Activated CD8-positive, alpha-beta memory T cell treated with anti-CD3 and anti-CD28 coated beads, Interleukin-2, amount 50 U/mL, for 1 hour (primary cell): ENCODE measurements around the gene BRIP1.
"Not testable (repeated sequence)": the region's sequence is repeated elsewhere in the genome, so short reads cannot be mapped to it uniquely, and the experiment has no call there.

Source experiments
- DNase-seq: peaks from one replicate; pipeline ENCODE4 v3.0.0-alpha.2; 2020; ENCODE audit errors: extremely low read depth

Gene BRIP1

DNA sequence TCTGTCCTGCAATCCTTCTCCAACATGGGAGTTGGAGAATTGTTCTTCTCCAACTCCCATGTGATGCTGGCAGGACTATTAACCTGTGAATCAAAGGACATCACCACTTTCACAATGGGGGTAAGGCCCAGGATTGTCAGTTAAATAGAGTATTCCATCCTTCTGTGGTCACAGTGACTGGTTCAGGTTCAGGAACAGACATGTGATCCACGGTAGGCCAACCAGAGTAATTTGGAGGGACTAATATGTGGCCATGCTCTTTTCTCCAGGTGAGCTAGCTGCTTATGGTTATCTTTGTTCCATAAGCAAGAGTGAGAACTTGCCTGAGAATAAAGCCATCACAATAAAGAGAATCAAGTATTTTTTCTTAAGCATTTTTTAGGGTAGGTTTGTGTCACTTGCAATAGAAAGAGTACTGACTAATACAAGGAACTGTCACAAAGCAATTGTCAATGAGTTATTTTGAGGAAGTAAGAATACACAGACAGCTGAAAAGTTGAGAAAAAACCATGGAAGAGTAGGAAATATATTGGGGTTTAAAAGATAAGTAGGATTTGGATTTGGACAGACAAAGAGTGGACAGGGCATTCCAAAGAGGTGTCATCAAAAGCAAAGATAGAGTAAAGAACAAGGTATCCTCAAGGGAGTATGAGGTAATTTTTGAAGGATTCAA lies 63.4 kb downstream of the BRIP1 start:
- no peak for DNase-seq

DNA sequence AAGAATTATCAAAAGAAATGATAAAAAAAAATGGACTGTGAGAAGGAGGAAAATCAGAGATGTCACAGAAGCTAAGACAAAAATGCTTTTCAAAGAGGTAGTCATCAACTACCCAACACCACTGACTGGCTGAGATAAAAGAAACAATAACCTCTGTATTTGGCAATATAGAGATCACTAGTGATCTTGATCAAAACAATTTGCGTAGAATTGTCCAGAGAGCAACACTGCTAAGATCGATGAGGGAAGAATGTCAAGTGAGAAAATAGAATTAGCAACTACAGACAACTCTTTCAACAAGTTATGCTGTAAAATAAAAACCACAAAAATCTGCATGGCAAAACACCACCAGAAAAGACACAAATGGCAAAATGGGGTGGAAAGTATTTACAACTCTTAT lies 66.0 kb downstream of the BRIP1 start:
- DNase-seq = no peak

DNA sequence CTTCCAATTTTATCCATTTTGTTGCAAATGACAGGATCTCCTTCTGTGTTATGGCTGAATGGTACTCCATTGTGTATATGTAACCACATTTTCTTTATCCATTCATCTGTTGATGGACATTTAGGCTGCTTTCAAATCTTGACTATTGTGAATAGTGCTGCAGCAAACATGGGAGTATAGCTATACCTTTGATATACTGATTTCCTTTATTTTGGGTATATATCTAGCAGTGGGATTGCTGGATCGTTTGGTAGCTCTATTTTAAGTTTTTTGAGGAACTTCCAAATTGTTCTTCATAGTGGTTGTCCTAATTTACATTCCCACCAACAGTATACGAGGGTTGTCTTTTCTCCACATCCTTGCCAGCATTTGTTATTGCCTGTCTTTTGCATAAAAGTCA lies 67.8 kb downstream of the BRIP1 start:
- no peak for DNase-seq

DNA sequence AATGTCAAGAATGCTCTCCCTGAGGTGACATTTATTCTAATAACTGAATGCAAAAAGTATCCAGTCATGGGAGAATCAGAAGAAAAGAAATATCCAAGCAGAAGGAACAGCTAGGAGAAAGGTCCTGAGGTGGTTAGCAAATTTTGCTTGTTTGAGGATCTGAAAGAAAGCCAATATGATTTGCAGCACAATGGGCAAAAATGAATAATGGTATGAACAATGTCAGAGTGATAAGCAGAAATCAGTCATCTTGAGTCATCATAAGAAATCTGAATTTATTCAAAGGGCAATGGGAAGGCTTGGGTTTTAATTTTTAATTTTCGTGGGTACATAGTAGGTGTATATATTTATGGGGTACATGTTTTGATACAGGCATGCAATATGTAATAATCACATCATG lies 68.5 kb downstream of the BRIP1 start:
- no peak for DNase-seq

DNA sequence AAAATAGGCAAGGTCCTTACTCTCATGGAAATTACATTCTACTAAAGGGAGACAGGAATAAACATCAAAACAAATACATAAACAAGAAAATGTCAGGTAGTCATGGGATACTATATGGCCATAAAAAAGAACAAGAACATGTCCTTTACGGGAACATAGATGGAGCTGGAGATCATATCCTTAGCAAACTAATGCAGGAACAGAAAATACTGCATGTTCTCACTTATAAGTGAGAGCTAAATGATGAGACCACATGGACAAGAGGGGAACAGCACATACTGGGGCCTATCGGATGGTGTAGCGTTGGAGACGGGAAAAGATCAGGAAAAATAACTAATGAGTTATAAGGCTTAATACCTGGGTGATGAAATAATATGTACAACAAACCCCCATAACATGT lies 69.1 kb downstream of the BRIP1 start:
- DNase-seq = no peak

DNA sequence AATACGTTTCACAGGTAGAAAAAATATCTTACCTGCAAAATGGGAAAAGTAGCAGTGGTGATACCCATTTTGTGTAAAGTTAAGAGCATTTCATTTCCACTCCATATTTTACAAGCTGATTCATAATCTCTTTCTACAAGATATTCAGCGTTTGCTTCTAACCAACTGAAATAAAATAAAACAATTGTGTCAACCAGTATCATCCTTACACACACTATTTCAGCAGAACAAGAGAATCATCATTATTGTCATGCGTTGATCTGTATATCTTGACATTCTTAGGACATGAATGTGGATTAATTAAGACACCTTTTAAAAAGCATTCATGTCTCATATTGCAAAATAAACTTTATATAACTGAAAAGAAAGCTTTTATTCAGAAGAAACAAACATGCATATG lies 69.8 kb downstream of the BRIP1 start:
- no peak for DNase-seq

DNA sequence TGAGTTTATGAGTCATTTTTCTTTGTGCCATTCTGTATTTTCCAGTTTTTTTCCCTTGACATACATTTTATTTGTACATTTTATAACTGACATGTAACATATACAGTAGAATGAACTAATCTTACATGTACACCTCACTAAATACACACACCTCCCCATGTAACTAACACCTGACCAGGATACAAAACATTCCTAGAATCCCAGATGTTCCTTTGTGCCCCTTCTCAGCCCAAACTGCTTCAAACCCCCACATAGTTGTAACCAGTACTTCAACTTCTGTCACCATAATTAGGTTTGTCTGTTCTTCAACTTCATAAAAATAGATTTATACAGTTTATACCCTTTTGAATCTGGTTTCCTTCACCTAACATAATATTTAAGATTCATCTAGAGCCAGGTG lies 73.5 kb downstream of the BRIP1 start:
- DNase-seq = no peak

DNA sequence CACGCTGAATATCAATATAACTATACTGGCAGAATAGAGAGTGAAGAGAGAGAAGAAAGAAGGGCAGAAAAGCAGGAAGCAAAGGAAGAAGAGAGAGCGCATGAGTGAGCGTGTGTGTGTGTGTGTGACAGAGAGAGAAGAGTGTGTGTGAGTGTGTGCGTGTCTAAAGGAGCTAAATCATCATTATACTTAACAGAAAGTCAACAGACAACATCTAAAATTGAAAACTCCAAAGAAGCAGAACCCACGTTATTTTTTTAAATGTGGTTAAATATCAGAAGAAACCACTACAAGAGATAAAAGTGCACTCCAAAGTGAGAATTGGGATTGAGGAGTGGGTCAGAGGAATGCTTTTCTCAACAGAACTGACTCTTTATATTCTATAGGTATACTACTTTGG lies 77.2 kb downstream of the BRIP1 start:
- no peak for DNase-seq

DNA sequence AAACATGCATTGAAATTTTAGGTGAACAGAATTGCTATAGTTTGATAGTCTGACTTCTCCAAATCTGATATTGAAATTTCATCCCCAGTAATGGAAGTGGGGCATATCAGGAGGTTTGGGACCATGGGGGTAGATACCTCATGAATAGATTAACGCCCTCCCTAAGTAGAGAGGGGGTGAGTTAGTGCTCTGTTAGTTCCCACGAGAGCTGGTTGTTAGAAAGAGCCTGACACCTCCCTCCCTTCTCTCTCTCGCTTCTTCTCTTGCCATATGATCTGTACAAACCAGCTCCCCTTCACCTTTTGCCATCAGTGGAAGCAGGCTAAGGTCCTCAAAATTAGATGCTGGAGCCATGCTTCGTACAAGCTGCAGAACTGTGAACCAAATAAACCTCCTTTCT lies 78.8 kb downstream of the BRIP1 start:
- DNase-seq = no peak

DNA sequence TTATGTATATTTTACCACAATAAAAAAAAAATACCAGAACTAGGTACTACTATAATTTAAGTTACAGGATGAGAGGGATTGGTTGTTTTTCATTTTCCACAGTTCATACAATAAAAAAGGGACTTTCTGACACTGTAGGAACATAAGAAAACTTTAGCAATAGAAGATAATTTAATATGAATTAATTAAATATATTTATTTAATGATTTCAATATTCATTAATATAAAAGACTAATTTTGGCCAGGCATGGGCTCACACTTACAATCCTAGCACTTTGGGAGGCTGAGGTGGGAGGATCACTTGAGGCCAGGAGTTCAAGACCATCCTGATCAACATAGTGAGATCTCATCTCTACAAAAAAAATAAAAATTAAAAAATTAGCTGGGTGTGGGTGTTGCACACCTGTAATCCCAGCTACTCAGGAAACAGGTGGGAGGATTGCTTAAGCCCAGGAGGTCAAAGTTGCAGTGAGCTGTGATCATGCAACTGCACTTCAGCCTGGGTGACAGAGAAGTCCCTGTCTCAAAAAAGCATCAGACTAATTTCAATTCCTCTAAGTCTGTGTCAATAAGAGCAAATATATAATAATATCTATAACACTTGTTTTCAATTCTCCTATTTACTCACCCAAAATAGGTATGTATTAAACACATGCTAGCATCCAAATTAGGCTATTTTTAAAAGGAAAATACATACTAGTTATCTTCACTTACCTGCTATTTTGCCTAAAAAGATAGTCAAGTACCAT lies 79.6 kb downstream of the BRIP1 start:
- DNase-seq = no peak

DNA sequence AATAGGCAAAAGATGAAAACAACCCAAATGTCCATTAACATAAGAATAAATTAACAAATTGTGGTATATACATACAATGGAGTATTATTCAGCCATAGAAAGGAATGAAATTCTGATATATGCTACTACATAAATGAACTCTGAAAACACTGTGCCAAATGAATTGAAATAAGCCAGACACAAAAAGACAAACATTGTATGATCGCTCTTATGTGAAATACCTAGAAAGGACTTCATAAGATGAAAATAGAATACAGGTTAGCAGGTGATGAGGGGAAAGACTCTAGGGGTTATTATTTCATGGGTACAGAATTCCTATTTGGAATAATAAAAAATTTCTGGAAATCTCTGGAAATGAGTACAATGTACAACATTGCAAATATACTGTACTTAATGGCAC lies 80.2 kb downstream of the BRIP1 start:
- DNase-seq = no peak

DNA sequence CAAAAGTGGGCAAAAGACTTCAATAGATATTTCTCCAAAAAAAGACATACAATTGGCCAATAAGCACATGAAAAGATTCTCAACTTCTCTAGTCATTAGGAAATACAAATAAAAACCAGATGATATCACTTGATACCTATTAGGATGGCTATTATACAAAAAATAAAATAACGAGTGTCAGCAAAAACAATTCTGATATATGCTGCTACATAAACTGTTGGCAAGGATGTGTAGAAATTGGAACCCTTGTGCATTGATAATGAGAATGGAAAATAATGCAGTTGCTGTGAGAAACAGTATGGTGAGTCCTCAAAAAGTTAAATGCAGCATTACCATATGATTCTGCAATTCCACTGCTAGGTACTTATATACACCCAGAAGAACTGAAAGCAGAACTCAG lies 80.6 kb downstream of the BRIP1 start:
- DNase-seq = no peak

DNA sequence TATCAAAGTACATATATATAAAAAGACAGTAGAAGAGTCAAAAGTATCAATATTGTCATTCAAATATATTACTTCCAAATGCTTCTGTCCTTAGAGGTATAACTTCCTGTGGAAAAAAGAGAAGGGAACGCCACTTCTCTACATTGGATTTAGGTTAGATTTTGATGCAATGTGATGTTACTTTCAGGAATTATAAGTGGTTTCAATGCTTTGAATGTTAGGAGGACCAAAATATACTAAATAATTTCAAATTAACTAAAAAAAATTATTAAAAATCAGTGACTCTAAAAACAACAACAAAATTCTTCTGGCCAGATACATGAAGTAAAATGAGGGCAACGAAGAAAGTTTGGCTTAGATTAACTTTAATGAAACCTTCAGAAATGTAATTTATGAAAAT lies 88.0 kb downstream of the BRIP1 start:
- no peak for DNase-seq

DNA sequence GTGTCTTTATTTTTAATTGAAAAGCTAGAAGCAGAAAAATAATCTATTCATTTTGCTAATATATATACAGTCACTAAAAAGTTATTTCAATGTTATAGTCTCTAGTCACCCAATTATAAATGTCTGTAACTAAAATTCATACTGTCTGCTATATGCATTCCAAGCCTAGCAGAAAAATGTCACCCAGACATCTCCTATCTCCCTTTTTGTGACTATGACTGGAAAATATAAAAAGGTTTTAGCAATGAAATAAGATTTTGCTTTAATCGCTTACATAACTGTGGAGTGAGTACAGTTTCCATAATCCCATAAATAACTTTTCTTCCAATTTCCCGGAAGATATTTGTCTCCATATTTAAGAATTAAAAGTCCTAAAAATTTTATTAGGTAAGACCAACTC lies 88.6 kb downstream of the BRIP1 start:
- no peak for DNase-seq

DNA sequence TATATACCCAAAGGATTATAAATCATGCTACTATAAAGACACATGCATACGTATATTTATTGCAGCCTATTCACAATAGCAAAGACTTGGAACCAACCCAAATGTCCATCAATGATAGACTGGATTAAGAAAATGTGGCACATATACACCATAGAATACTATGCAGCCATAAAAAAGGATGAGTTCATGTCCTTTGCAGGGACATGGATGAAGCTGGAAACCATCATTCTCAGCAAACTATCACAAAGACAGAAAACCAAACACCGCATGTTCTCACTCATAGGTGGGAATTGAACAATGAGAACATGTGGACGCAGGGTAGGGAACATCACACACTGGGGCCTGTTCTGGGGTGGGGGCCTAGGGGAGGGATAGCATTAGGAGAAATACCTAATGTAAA lies 89.2 kb downstream of the BRIP1 start:
- DNase-seq = not testable (repeated sequence)

DNA sequence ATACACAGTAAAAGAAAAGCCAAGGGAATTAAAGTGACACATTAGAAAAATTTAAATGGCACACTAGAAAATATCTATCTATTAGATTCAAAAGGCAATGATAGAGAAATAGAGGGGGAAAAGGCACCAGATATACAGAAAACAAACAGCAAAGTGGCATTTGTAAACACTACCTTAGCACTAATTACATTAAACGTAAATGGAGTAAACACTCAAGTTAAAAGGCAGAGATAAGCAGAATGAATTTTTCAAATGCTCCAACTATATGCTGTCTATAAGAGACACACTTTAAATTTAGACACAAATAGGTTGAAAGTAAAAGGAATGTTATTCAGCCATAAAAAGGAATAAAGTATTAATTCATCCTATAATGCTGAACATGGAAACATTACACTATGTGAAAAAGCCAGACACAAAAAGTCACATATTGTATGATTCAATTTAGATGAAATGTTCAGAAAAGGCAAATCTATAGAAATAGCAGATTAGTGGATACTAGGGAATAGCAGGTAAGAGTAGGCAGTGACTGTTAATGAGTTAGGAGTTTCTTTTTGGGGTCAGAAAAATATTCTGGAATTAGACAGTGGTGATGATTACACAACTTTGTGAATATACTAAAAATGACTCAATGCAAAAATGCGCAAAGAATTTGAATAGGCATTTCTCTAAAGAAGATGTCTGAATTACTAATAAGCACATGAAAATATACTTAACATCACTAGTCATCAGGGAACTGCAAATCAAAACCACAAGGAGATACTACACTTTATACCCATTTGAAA lies 92.4 kb downstream of the BRIP1 start:
- DNase-seq = no peak

DNA sequence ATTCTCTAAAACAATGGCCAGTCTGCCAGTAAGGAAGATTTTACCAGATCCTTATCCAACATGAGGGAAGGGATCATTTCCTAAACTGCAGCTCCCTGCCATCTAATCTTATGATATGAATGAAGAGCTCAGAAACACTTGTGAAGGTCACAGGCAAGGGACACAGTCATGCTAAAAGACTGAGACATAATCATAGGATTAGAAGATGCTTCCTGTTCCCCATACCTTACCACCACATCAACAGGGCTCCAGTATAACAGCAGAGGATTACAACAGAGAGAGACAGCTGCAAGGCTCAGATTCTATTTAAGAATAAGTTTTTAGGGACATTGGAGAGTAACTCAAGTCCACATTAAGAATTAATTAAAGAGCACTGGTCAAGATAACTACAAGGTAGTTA lies 93.3 kb downstream of the BRIP1 start:
- no peak for DNase-seq

DNA sequence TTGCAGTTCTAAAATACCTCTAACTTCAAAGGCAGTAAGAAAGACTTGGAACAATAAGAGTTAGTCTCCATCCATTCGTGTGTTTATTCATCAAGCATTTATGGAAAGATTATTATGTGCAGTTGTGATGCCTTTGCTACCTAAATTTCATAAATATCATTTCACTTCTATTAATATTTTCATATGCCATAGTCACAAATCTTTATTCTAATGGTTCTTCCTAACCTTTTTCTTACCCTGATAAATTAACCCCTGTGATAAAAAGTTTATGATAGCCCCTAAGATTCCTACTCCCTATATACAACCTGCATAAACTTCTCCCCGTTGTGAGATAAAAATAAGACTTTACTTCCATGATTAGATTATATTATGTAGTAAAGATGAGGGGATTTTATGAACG lies 94.9 kb downstream of the BRIP1 start:
- no peak for DNase-seq

DNA sequence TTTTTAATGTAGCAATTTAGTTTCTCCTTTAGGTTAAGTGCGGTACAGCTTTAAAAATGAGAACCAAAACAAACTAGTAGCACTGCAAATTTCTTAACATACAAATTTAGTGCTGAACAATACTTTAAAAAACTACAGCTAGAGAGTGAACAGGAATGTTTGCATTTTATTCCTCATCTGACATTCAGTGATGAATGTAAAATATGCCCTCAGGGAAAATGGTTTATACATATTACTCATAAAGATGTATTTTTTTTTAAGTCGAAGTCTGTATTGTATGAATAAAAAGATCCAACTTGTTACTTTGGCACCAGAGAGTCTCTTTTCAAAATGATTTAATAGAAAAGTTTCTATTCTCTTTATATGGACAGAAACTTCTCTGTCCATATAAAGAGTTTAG lies 96.8 kb downstream of the BRIP1 start:
- no peak for DNase-seq

DNA sequence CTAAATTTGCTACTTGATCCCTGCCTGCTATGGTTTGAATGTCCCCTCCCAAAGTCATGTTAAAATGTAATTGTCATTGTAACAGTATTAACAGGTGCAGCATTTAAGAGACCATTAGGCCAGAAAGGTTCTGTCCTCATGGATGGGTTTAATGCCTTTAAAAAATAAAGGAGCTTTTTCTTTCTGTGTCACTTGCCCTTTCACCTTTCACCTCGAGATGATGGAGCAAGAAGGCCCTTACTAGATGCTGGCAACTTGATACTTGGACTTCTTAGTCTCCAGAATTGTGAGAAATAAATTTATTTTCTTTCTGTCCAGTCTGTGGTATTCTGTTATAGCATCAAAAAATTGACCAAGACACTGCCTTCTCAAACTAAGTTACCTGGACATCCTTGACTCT lies 98.5 kb downstream of the BRIP1 start:
- DNase-seq = no peak

DNA sequence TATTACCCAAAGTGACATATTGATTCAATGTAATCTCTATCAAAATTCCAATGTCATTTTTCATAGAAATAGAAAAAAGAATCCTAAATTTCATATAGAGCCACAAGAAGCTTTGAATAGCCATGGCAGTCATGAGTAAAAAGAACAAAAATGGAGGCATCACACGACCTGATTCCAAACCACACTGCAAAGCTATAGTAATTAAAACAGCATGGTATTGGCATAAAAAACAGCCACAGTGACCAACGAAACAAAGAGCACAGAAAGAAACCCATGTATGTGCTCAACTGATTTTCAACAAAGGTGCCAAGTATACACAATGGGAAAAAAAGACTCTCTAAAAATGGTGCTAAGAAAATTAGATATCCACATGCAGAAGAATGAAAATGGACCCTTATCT lies 101.5 kb downstream of the BRIP1 start:
- DNase-seq = no peak

DNA sequence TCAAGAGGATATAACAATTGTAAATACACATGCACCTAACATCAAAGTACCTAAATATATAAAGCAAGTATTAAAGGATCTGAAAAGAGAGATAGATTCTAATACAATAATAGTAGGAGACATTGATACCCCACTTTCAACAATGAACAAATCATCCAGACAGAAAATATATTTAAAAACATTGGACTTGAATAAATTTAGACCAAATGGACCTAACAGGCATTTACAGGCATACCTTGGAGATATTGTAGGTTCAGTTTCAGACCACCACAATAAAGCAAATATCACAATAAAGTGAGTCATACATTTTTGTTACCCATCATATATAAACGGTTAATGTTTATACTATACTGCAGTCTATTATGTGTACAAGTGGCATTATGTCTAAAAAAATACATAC lies 104.0 kb downstream of the BRIP1 start:
- DNase-seq = no peak

DNA sequence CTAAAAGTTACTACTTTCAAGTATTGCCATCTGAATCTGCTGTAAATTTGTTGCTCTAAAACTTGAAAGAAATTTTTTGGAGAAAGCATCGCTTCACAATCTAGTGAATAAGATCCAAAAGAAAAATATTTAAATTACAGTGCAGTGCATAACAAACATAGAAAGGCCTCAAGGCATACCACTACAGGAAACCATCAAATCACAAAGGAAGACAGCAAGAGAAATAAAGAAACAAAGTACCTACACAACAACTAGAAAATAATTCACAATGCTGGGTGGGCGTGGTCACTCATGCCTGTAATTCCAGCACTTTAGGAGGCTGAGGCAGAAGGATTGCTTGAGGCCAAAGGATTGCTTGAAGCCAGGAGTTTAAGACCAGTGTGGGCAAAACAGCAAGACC lies 104.9 kb downstream of the BRIP1 start:
- no peak for DNase-seq
